HG02610 (cell line): Measurements from ENCODE around the gene CFAP299.
"Not testable (repeated sequence)": the region's sequence is repeated elsewhere in the genome, so short reads cannot be mapped to it uniquely, and the experiment has no call there.

Experiments used
- ATAC-seq: cut with Tn5 transposase; IDR thresholded peaks from one replicate; pipeline ENCODE4 v1.9.1; 2021; ENCODE audit warnings: mild to moderate bottlenecking, moderate library complexity; ENCODE audit not compliant: unreplicated experiment

Gene CFAP299

GRCh38 chr4:80705311-80705710 is 369.8 kb downstream of the CFAP299 start:
- no peak for ATAC-seq

GRCh38 chr4:80709082-80709869 is 373.7 kb downstream of the CFAP299 start:
- ATAC-seq = no peak

GRCh38 chr4:80710748-80711451 is 375.4 kb downstream of the CFAP299 start:
- no peak for ATAC-seq

DNA sequence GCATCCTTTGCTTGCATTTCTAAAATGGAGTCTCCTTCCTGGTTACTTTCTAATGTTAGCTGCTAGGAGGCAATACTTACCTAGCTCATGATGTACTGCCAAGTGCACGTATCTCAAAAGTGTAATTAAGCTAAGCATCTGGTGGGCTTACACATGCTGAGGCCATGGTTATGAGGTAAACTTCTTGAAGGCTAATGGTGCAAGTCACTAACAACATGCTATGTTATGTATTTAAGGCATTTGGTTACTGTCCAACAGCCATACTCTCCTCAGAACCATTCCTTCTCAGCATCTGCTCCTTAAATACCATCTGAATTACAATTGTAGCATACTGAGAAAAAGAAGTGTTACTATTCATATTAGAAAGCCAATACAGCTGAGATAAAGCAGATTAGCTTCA is 376.4 kb downstream of the CFAP299 start:
- no peak for ATAC-seq

GRCh38 chr4:80713409-80713808 is 377.9 kb downstream of the CFAP299 start:
- no peak for ATAC-seq

DNA sequence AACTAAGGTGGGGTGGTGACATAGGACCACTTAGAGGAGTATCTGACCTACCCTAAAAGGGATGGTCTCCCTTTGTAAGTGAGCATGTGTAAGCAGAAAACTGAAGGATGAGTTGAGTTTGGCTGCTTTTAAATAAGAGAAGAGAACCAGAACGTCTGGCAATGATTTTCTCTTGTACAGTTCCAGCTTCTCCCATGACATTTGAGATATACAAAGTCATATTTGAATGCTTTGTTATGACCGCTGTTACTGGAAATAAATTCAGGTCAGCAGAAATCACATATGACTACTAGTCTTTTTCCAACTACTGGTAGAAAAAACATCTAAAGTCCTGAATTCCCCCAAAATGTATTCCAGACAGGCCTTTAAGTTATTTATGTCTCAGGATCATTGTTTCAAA is 381.7 kb downstream of the CFAP299 start:
- ATAC-seq = no peak

GRCh38 chr4:80726471-80726870 is 390.9 kb downstream of the CFAP299 start:
- no peak for ATAC-seq

GRCh38 chr4:80730158-80730557 is 394.6 kb downstream of the CFAP299 start:
- ATAC-seq = no peak

DNA sequence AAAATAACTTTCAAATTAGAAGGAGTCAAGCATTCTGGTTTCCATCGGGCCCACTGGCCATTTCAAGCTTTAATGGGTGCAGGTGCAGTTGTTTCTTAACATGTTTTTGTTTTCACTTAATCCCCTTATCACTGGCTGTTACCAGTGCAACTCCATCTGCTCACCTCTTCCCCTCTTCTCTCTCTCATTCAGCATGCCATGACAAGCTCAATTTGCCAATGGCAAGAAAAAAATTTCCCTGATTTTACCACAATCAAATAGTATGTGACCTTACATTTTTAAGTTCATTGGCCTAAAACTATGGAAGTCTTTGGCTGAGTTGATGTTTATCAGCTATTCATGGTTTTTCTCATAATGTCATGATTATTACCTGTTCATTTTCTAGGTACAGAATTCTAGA is 395.9 kb downstream of the CFAP299 start:
- ATAC-seq = no peak

- no peak for ATAC-seq
Measured at GRCh38 chr4:80732010-80732409, 396.5 kb downstream of the CFAP299 start.

GRCh38 chr4:80740375-80740774 is 404.8 kb downstream of the CFAP299 start:
- no peak for ATAC-seq

GRCh38 chr4:80749558-80749957 is 414.0 kb downstream of the CFAP299 start:
- not testable (repeated sequence) for ATAC-seq

GRCh38 chr4:80751200-80751599 is 415.7 kb downstream of the CFAP299 start:
- no peak for ATAC-seq

DNA sequence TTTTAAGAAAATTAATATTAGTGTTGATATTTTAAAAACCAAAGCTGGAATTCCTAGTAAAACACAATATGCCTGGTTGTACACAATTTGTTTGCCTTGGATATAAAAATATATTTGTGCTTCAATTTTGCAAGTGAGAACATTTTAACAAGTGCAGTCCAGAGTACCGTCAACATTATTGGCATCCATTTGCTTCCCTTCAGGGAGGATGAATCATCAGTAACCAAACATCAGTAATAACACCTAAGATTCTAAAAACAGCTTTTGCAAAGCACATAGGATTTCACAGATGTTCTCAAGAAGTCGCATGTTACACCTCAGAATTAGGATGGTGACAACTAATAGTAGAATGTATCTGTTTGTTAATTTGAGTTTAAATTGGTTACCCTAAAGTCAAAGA is 432.4 kb downstream of the CFAP299 start:
- no peak for ATAC-seq

GRCh38 chr4:80776168-80776567 is 440.6 kb downstream of the CFAP299 start:
- no peak for ATAC-seq

DNA sequence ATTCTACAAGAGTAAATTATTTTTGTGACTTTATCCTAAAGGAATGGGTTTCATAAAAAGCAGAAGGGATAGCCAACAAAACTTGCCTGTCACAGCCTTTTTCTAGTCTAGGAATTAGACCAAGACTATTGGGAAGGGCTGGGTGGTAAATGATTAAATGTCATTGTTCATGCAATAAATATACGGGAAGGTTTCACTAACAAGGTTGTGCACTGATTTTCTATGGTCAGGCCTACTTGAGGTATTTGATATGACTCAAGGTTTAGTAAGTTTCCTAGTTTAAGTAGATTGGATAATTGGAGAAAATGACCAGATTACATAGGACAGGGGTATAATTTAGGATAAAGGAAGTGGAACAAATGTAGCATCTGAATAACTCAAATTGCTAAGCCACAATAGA is 445.9 kb downstream of the CFAP299 start:
- ATAC-seq = no peak

DNA sequence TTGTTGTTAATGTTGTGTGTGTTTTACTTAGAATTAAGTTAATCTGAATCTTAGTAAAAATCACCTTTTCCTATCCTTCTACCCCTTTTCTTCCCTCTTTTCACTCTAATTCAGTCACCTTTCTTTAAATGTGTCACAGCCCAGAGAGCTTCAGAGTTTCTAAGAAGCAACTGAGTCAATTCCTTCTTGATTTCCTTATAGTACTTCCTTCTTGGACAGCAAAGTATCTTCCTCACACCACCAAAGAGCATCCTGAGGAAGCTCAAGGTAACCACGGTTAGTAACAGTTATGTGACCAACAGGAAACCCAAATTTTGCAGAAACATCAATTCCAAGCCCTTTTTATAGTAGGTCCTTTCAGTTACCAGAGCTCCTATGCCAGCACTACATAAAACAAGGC is 451.8 kb downstream of the CFAP299 start:
- ATAC-seq = no peak

DNA sequence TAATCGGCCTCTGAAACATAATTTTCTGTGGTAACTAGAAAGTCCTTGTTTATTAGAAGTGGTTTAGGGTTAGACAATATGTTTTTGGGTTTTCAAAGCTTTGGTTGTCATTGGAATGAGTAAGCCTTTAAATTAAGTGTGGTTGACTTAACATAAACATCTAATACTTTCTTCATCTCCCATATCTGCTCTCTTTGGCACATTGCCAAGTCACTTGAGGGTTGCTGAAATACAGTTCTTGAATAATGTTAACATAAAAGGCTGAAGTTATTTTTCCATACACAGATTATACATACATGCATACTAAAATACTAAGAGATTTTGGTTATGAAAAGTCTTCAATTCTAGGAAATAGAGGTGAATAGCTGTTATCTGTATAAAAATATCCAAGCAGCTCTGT is 453.3 kb downstream of the CFAP299 start:
- no peak for ATAC-seq

- no peak for ATAC-seq
Measured at GRCh38 chr4:80790152-80790551, 454.6 kb downstream of the CFAP299 start.

DNA sequence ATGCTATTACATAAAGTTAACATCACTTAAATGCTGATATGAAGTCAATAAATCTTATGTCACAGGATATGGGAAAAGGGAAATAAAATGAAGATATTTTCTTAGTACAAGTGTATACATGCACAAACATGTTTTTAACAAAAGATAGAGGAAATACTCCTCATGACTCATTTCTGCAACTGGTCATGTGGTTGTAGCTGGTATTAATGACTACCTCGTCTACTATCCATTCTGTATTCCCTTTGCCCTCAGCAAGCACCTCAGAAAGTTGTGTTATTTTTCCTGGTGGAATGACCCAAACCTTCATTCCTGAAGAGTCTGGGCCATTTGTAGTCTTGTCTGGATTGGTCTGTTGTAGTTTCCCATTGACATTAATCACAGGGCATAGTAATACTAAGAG is 458.1 kb downstream of the CFAP299 start:
- ATAC-seq = not testable (repeated sequence)

GRCh38 chr4:80798082-80798481 is 462.6 kb downstream of the CFAP299 start:
- no peak for ATAC-seq

DNA sequence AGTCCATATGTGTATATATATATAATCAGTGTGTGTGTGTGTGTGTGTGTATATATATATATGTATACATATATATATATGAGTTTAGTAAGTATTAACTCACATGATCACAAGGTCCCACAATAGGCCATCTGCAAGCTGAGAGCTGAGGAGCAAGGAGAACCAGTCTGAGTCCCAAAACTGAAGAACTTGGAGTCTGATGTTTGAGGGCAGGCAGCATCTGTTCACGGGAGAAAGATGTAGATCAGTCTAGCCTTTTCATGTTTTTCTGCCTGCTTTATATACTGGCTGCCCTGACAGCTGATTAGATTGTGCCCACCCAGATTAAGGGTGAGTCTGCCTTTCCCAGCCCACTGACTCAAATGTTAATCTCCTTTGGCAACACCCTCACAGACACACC is 465.2 kb downstream of the CFAP299 start:
- not testable (repeated sequence) for ATAC-seq
